ENCODE results near the gene TBX1.

TBX1 gene

GRCh38 chr22:19762568-19763457 lies 2.2 kb downstream of the TBX1 start:
- H3K27ac ChIP-seq (ENCODE audit: low read depth, low read length): no peak overlapping the region
- 70% methylated on average over 34 of the region's 34 CpGs for WGBS
- no peaks in the 10 kb centered on the region for H3K36me3 ChIP-seq (ENCODE audit: insufficient read depth, low read length)
- H3K4me1 ChIP-seq (ENCODE audit: insufficient read depth, low read length): peaks cover 20% of the 10 kb centered on the region
- no peaks in the 10 kb centered on the region for H3K9me3 ChIP-seq (ENCODE audit: insufficient read depth, low read depth, low read length)
- H3K9ac ChIP-seq (ENCODE audit: low read depth, low read length): no peak overlapping the region
- no peak overlapping the region; the same call in 1 of the 2 replicates for H3K4me3 ChIP-seq (ENCODE audit: low read length)
- H3K27me3 ChIP-seq (ENCODE audit: insufficient read depth, low read length): peaks cover 98% of the 10 kb centered on the region

GRCh38 chr22:19763458-19764298 lies 3.1 kb downstream of the TBX1 start:
- Histone ChIP-seq H3K27ac (ENCODE audit: low read depth, low read length) (no peak overlapping the region), H3K9me3 (ENCODE audit: insufficient read depth, low read depth, low read length) (no peaks in the 10 kb centered on the region), H3K9ac (ENCODE audit: low read depth, low read length) (no peak overlapping the region), H3K36me3 (ENCODE audit: insufficient read depth, low read length) (no peaks in the 10 kb centered on the region), H3K27me3 (ENCODE audit: insufficient read depth, low read length) (peaks cover 98% of the 10 kb centered on the region), H3K4me3 (ENCODE audit: low read length) (no peak overlapping the region), H3K4me1 (ENCODE audit: insufficient read depth, low read length) (peaks cover 20% of the 10 kb centered on the region)
- 68% methylated on average over 39 of the region's 39 CpGs for WGBS

GRCh38 chr22:19764299-19764593 lies 3.7 kb downstream of the TBX1 start:
- Histone ChIP-seq H3K4me1 (ENCODE audit: insufficient read depth, low read length) (peaks cover 20% of the 10 kb centered on the region), H3K27me3 (ENCODE audit: insufficient read depth, low read length) (peaks cover 98% of the 10 kb centered on the region), H3K36me3 (ENCODE audit: insufficient read depth, low read length) (no peaks in the 10 kb centered on the region), H3K9ac (ENCODE audit: low read depth, low read length) (no peak overlapping the region), H3K27ac (ENCODE audit: low read depth, low read length) (no peak overlapping the region), H3K9me3 (ENCODE audit: insufficient read depth, low read depth, low read length) (no peaks in the 10 kb centered on the region), H3K4me3 (ENCODE audit: low read length) (no peak overlapping the region)
- WGBS: 66% methylated on average over 16 of the region's 17 CpGs

GRCh38 chr22:19764636-19765476 lies 4.3 kb downstream of the TBX1 start:
- H3K9ac ChIP-seq (ENCODE audit: low read depth, low read length): no peak overlapping the region
- peaks cover 98% of the 10 kb centered on the region for H3K27me3 ChIP-seq (ENCODE audit: insufficient read depth, low read length)
- H3K27ac ChIP-seq (ENCODE audit: low read depth, low read length): no peak overlapping the region

GRCh38 chr22:19765477-19766239 lies 5.1 kb downstream of the TBX1 start:
- no peak overlapping the region for H3K9ac ChIP-seq (ENCODE audit: low read depth, low read length)
- H3K4me1 ChIP-seq (ENCODE audit: insufficient read depth, low read length): peaks cover 18% of the 10 kb centered on the region
- H3K36me3 ChIP-seq (ENCODE audit: insufficient read depth, low read length): no peaks in the 10 kb centered on the region
- peaks cover 100% of the 10 kb centered on the region for H3K27me3 ChIP-seq (ENCODE audit: insufficient read depth, low read length)
- peak overlapping the region; percentile 25 for H3K4me3 ChIP-seq (ENCODE audit: low read length)
- no peaks in the 10 kb centered on the region for H3K9me3 ChIP-seq (ENCODE audit: insufficient read depth, low read depth, low read length)
- WGBS: 1% methylated on average over 81 of the region's 83 CpGs
- H3K27ac ChIP-seq (ENCODE audit: low read depth, low read length): no peak overlapping the region

More at GRCh38 chr22:19764636-19765476, 4.3 kb downstream of the TBX1 start:
- no peaks in the 10 kb centered on the region for H3K36me3 ChIP-seq (ENCODE audit: insufficient read depth, low read length)
- WGBS: 30% methylated on average over 25 of the region's 25 CpGs
- peak overlapping the region; percentile 25; the same call in 1 of the 2 replicates for H3K4me3 ChIP-seq (ENCODE audit: low read length)
- peaks cover 20% of the 10 kb centered on the region for H3K4me1 ChIP-seq (ENCODE audit: insufficient read depth, low read length)
- H3K9me3 ChIP-seq (ENCODE audit: insufficient read depth, low read depth, low read length): no peaks in the 10 kb centered on the region

- no peak overlapping the region for H3K27ac ChIP-seq (ENCODE audit: low read depth, low read length)
- H3K9me3 ChIP-seq (ENCODE audit: insufficient read depth, low read depth, low read length): no peaks in the 10 kb centered on the region
- no peak overlapping the region for H3K9ac ChIP-seq (ENCODE audit: low read depth, low read length)
- H3K4me1 ChIP-seq (ENCODE audit: insufficient read depth, low read length): peaks cover 18% of the 10 kb centered on the region
- H3K4me3 ChIP-seq (ENCODE audit: low read length): no peak overlapping the region
- 1% methylated on average over 36 of the region's 36 CpGs for WGBS
- H3K36me3 ChIP-seq (ENCODE audit: insufficient read depth, low read length): no peaks in the 10 kb centered on the region
- peaks cover 100% of the 10 kb centered on the region for H3K27me3 ChIP-seq (ENCODE audit: insufficient read depth, low read length)
Observed at GRCh38 chr22:19766240-19766510, 5.6 kb downstream of the TBX1 start.

GRCh38 chr22:19766511-19767426 lies 6.2 kb downstream of the TBX1 start:
- peaks cover 99% of the 10 kb centered on the region for H3K27me3 ChIP-seq (ENCODE audit: insufficient read depth, low read length)
- H3K9ac ChIP-seq (ENCODE audit: low read depth, low read length): no peak overlapping the region

GRCh38 chr22:19767427-19768341 lies 7.1 kb downstream of the TBX1 start:
- H3K9ac ChIP-seq (ENCODE audit: low read depth, low read length): no peak overlapping the region
- no peaks in the 10 kb centered on the region for H3K36me3 ChIP-seq (ENCODE audit: insufficient read depth, low read length)
- peaks cover 13% of the 10 kb centered on the region for H3K4me1 ChIP-seq (ENCODE audit: insufficient read depth, low read length)
- WGBS: 31% methylated on average over 35 of the region's 35 CpGs
- H3K4me3 ChIP-seq (ENCODE audit: low read length): no peak overlapping the region
- H3K9me3 ChIP-seq (ENCODE audit: insufficient read depth, low read depth, low read length): no peaks in the 10 kb centered on the region
- H3K27me3 ChIP-seq (ENCODE audit: insufficient read depth, low read length): peaks cover 93% of the 10 kb centered on the region
- H3K27ac ChIP-seq (ENCODE audit: low read depth, low read length): no peak overlapping the region

More at GRCh38 chr22:19766511-19767426, 6.2 kb downstream of the TBX1 start:
- Histone ChIP-seq H3K9me3 (ENCODE audit: insufficient read depth, low read depth, low read length) (no peaks in the 10 kb centered on the region), H3K4me1 (ENCODE audit: insufficient read depth, low read length) (peaks cover 15% of the 10 kb centered on the region), H3K4me3 (ENCODE audit: low read length) (no peak overlapping the region), H3K27ac (ENCODE audit: low read depth, low read length) (no peak overlapping the region), H3K36me3 (ENCODE audit: insufficient read depth, low read length) (no peaks in the 10 kb centered on the region)
- 6% methylated on average over 103 of the region's 103 CpGs for WGBS

GRCh38 chr22:19769393-19769715 lies 8.8 kb downstream of the TBX1 start:
- no peak overlapping the region for H3K9ac ChIP-seq (ENCODE audit: low read depth, low read length)
- H3K4me1 ChIP-seq (ENCODE audit: insufficient read depth, low read length): peaks cover 9% of the 10 kb centered on the region
- no peak overlapping the region for H3K27ac ChIP-seq (ENCODE audit: low read depth, low read length)
- no peak overlapping the region for H3K4me3 ChIP-seq (ENCODE audit: low read length)
- no peaks in the 10 kb centered on the region for H3K9me3 ChIP-seq (ENCODE audit: insufficient read depth, low read depth, low read length)
- peaks cover 76% of the 10 kb centered on the region for H3K27me3 ChIP-seq (ENCODE audit: insufficient read depth, low read length)
- no peaks in the 10 kb centered on the region for H3K36me3 ChIP-seq (ENCODE audit: insufficient read depth, low read length)
- 95% methylated on average over 12 of the region's 12 CpGs for WGBS

Data from HUES64 (cell line).